GM12878 (cell line): ENCODE results near the gene ST7. TPM values are rescaled to one million over a fixed set of nuclear protein-coding genes. Genes with fewer than 3 reads are reported as not detected.

Source experiments
- ATAC-seq: fragments of 200-7000 bp; cut with Tn5 transposase; 3 replicates; pipeline ENCODE4 v1.9.1; 2020; ENCODE audit warnings: mild to moderate bottlenecking, moderate library complexity
- BruUV-seq: library from RNA; stranded (reverse); fragments of 400-500 nt; replicated peaks from 2 replicates; lab custom pipeline; 2021; lab: Mats Ljungman, UMichigan
- CTCF ChIA-PET: fragments of 300-600 bp; sonication (Branson Sonifier 250); formaldehyde crosslinking; extraction: SDS; loops from one replicate; lab custom pipeline; 2021; ENCODE audit warnings: inconsistent platforms; lab: Yijun Ruan, JAX
- POLR2A ChIA-PET: fragments of 350-600 bp; formaldehyde crosslinking; extraction: SDS; loops from one replicate; lab custom pipeline; 2021; ENCODE audit warnings: inconsistent platforms; lab: Charles Lee
- RAD21 ChIA-PET: fragments of 300-600 bp; sonication (Branson Sonifier 250); formaldehyde crosslinking; loops from one replicate; lab custom pipeline; 2023; ENCODE audit warnings: antibody characterized with exemption; ENCODE audit not compliant: unreplicated experiment; lab: Charles Lee
- SMC1A ChIA-PET: fragments of 300-600 bp; sonication (Branson Sonifier 250); formaldehyde crosslinking; loops from one replicate; lab custom pipeline; 2023; ENCODE audit not compliant: unreplicated experiment, uncharacterized antibody; lab: Charles Lee
- DNase-seq: peaks from one replicate; pipeline ENCODE4 v3.0.0-alpha.2; 2011; ENCODE audit warnings: low read depth, low spot score
- FAIRE-seq: peaks from 3 replicates; lab custom pipeline; 2011; peaks lifted over from hg19 to GRCh38; lab: Jason Lieb, UNC
- H2AFZ ChIP-seq: 2 replicates; pipeline ENCODE4 v1.6.0; 2011; ENCODE audit warnings: low read depth, low read length, control low read depth; ENCODE audit not compliant: control insufficient read depth
- H3K27ac ChIP-seq: 2 replicates; pipeline ENCODE4 v1.5.1; 2011; ENCODE audit warnings: control low read depth; ENCODE audit not compliant: control insufficient read depth, insufficient read depth
- H3K27me3 ChIP-seq, 2 experiments: replicated peaks in 1 of 2; 2 replicates each; pipeline versions ENCODE4 v1.6.0 to v1.6.1; 2011; ENCODE audit warnings: low read length in 1 of 2; ENCODE audit not compliant: control insufficient read depth in 2 of 2, insufficient read depth in 2 of 2
- H3K36me3 ChIP-seq, 2 experiments: 2 replicates each; pipeline ENCODE4 v1.5.1; 2011; ENCODE audit warnings: low read length in 1 of 2; ENCODE audit not compliant: control insufficient read depth in 2 of 2, insufficient read depth in 2 of 2
- H3K4me1 ChIP-seq: 2 replicates; pipeline ENCODE4 v1.6.1; 2011; ENCODE audit warnings: mild to moderate bottlenecking, low read length, moderate library complexity, mixed read lengths; ENCODE audit not compliant: control insufficient read depth, insufficient read depth
- H3K4me2 ChIP-seq: 2 replicates; pipeline ENCODE4 v1.6.0; 2011; ENCODE audit warnings: control low read depth; ENCODE audit not compliant: control insufficient read depth, insufficient read depth
- H3K4me3 ChIP-seq: fragments of 200-600 bp; sonication (generic); 2 replicates; pipeline ENCODE4 v1.5.1; 2016
- H3K79me2 ChIP-seq: 2 replicates; pipeline ENCODE4 v1.6.0; 2011; ENCODE audit warnings: low read length; ENCODE audit not compliant: control insufficient read depth, insufficient read depth
- H3K9ac ChIP-seq: 2 replicates; pipeline ENCODE4 v1.8.0; 2011; ENCODE audit warnings: low read length, control low read depth, mixed read lengths; ENCODE audit not compliant: control insufficient read depth, insufficient read depth
- H3K9me3 ChIP-seq: replicated peaks from 3 replicates; pipeline ENCODE4 v1.5.1; 2011; ENCODE audit warnings: mild to moderate bottlenecking, low read length; ENCODE audit not compliant: control insufficient read depth, insufficient read depth
- H4K20me1 ChIP-seq: 2 replicates; pipeline ENCODE4 v1.6.0; 2011; ENCODE audit not compliant: control insufficient read depth, insufficient read depth
- BCL3 ChIP-seq: IDR thresholded peaks from 2 replicates; pipeline ENCODE4 v1.6.1; 2011; ENCODE audit warnings: borderline replicate concordance, low read depth, mild to moderate bottlenecking, moderate library complexity, low read length; ENCODE audit not compliant: insufficient read depth, poor library complexity, severe bottlenecking
- CBX3 ChIP-seq: fragments of 200-600 bp; sonication (generic); IDR thresholded peaks from 2 replicates; pipeline ENCODE4 v1.6.1; 2016; ENCODE audit warnings: low read depth, borderline replicate concordance
- KLF5 ChIP-seq: fragments of 450-650 bp; IDR thresholded peaks from 2 replicates; pipeline ENCODE4 v1.6.1; 2014; ENCODE audit warnings: mild to moderate bottlenecking; ENCODE audit not compliant: partially characterized antibody
- MAX ChIP-seq: IDR thresholded peaks from 2 replicates; pipeline ENCODE4 v1.6.1; 2012; ENCODE audit warnings: low read depth, low read length, improper control_type of control experiment
- POLR2AphosphoS2 ChIP-seq: IDR thresholded peaks from 2 replicates; pipeline ENCODE4 v1.6.1; 2011; ENCODE audit warnings: low read depth, mild to moderate bottlenecking, low read length, improper control_type of control experiment, moderate library complexity
- SREBF2 ChIP-seq: IDR thresholded peaks from 2 replicates; pipeline ENCODE4 v1.6.1; 2012; ENCODE audit warnings: mild to moderate bottlenecking, low read length
- TCF12 ChIP-seq: IDR thresholded peaks from 2 replicates; pipeline ENCODE4 v1.6.1; 2011; ENCODE audit warnings: low read depth, mild to moderate bottlenecking, low read length
- USF1 ChIP-seq: IDR thresholded peaks from 2 replicates; pipeline ENCODE4 v1.6.1; 2011; ENCODE audit warnings: borderline replicate concordance, low read depth, mild to moderate bottlenecking, moderate library complexity, mixed read lengths, low read length; ENCODE audit not compliant: insufficient read depth; ENCODE audit errors: extremely low read length
- ZBED1 ChIP-seq: IDR thresholded peaks from 2 replicates; pipeline ENCODE4 v1.6.1; 2016; ENCODE audit warnings: borderline replicate concordance
- WGBS: methylation state at CpG from one replicate; pipeline ENCODE4 v1.1.6; 2016; ENCODE audit warnings: low lambda C conversion rate; ENCODE audit not compliant: insufficient replicate concordance, insufficient coverage; ENCODE audit errors: missing lambda C conversion rate; 5-methylcytosine and 5-hydroxymethylcytosine counted together
- in situ Hi-C: fragments of 300-500 bp; cut with MboI; formaldehyde crosslinking; loops from 9 replicates; pipeline ENCODE4 v1.14.3; 2018; ENCODE audit warnings: mixed read lengths
- intact Hi-C: fragments of 100-400 bp; cut with micrococcal nuclease; formaldehyde crosslinking; loops from one replicate; pipeline ENCODE4 v1.14.2; 2022; ENCODE audit not compliant: unreplicated experiment
- polyA plus RNA-seq, 11 experiments: library from polyadenylated mRNA; depleted of rRNA in 4 of 11; unstranded in 6 of 11; stranded (reverse) in 5 of 11; fragments of >200 nt; fragmentation: Nextera tagmentation in 4 of 11; fragmentation: Illumina TruSeq in 1 of 11; extraction: Ambion mirVana in 4 of 11; extraction: Trizol in 1 of 11; gene quantifications; 1 replicate in 1 of 11; 2 replicates in 10 of 11; pipeline versions ENCODE4 v1.2.1 to v1.2.3, GENCODE V29; 2011 to 2016; ENCODE audit warnings: inconsistent platforms in 2 of 11, missing spikeins in 2 of 11, low read depth in 1 of 11
- total RNA-seq, 4 experiments: library from RNA; depleted of rRNA in 3 of 4; stranded (reverse); fragments of >200 nt in 3 of 4; fragmentation: Illumina TruSeq in 1 of 4; extraction: Trizol in 1 of 4; gene quantifications; 2 replicates each; pipeline versions ENCODE4 v1.2.1 to v1.2.3, GENCODE V29; 2013 to 2021
- TF ChIP-seq, protein P1 (sequence below): fragments of 150-350 bp; IDR thresholded peaks from 2 replicates; pipeline ENCODE4 v1.6.1; 2014; ENCODE audit warnings: mild to moderate bottlenecking, low read depth, low read length
- TF ChIP-seq, protein P2 (sequence below): IDR thresholded peaks from 2 replicates; pipeline ENCODE4 v1.6.1; 2011; ENCODE audit warnings: low read depth, mild to moderate bottlenecking, low read length, moderate library complexity, borderline replicate concordance; ENCODE audit errors: extremely low read depth

ST7 gene
- total and polyA plus RNA-seq, 10 of the 15 experiments (the other 5 are each of a cell fraction or from before 2014, with no cell fraction given) = 27.7 to 76.4 (median 53.6) TPM

- no peaks in the 10 kb centered on the region for H3K27me3 ChIP-seq
- no peaks in the 10 kb centered on the region for H3K79me2 ChIP-seq
- FAIRE-seq (no peak), ATAC-seq (no peak), DNase-seq (no peak)
- POLR2A ChIA-PET = no interaction called here
- 94% methylated on average over 2 of the region's 2 CpGs for WGBS
- no peaks in the 10 kb centered on the region; the same call in 2 of the 3 replicates for H3K9me3 ChIP-seq
- no TSS peak for BruUV-seq
- RAD21 ChIA-PET = interaction anchor here (1.2 to 3.8 kb wide), 2 partner anchors 11 kb away, joined by 3 to 19 read pairs; no protein-coding TSS in a partner anchor
- H2AFZ ChIP-seq = no peak overlapping the region
- in situ Hi-C loops (no loop called here), intact Hi-C loops (no loop called here)
- no peaks in the 10 kb centered on the region for H3K36me3 ChIP-seq
- CTCF ChIA-PET = interaction anchor here (1.1 kb wide), 1 partner anchor 17 kb away, joined by 3 read pairs; no protein-coding TSS in a partner anchor
- H3K4me1 ChIP-seq = no peaks in the 10 kb centered on the region
- H3K27ac ChIP-seq = no peak overlapping the region
- TF ChIP-seq, protein P1, sequence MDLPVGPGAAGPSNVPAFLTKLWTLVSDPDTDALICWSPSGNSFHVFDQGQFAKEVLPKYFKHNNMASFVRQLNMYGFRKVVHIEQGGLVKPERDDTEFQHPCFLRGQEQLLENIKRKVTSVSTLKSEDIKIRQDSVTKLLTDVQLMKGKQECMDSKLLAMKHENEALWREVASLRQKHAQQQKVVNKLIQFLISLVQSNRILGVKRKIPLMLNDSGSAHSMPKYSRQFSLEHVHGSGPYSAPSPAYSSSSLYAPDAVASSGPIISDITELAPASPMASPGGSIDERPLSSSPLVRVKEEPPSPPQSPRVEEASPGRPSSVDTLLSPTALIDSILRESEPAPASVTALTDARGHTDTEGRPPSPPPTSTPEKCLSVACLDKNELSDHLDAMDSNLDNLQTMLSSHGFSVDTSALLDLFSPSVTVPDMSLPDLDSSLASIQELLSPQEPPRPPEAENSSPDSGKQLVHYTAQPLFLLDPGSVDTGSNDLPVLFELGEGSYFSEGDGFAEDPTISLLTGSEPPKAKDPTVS = no peak
- TF ChIP-seq POLR2AphosphoS2 (no peak), SREBF2 (no peak), MAX (no peak), BCL3 (no peak), KLF5 (no peak), USF1 (no peak), TCF12 (no peak), ZBED1 (no peak), CBX3 (no peak)
- TF ChIP-seq, protein P2, sequence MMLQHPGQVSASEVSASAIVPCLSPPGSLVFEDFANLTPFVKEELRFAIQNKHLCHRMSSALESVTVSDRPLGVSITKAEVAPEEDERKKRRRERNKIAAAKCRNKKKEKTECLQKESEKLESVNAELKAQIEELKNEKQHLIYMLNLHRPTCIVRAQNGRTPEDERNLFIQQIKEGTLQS = no peak
- H3K4me3 ChIP-seq = no peak overlapping the region
- SMC1A ChIA-PET = interaction anchor here (1.0 to 2.7 kb wide), 4 partner anchors 11 to 50 kb away, joined by 3 to 11 read pairs (median 4); no protein-coding TSS in a partner anchor
- no peaks in the 10 kb centered on the region for H4K20me1 ChIP-seq
- H3K9ac ChIP-seq = no peak overlapping the region
- no peak overlapping the region for H3K4me2 ChIP-seq
These were observed 309.2 kb downstream of the ST7 start for GRCh38 chr7:117262546-117262945.
